Measurements from ENCODE around the gene WFDC10A. TPM values are rescaled to one million over a fixed set of nuclear protein-coding genes. Genes with fewer than 3 reads are reported as not detected.

Gene WFDC10A
- total and polyA plus RNA-seq, 9 of the 15 experiments (the other 6 are each of a cell fraction or from before 2014, with no cell fraction given) = not detected

DNA sequence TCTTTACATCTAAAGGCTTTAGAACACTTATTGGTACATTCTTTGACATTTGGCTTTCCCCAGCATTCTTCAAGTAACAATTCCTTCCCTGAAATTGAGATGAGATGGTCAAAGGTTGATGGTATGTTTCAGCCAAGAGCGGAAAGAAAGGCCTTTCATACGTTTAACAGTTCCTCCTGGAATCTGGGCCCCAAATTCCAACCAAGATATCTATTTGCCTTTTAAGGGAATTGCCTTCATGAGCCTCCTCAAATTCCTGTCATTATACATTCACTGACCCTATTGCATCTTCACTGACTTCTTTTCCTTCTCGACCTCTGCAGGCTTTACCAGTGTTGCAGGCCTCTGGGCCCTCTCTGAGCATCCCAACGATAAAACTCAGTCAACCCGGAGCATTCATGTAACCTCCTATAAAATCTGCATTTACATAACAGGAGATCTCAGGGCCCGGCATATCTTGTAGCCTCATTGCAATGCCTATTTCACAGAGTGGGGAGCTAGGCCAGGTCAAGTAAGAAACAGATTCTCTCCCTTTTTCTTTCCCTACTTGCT lies 19.8 kb downstream of the WFDC10A start:
- FAIRE-seq (no peak), DNase-seq (ENCODE audit: extremely low read depth in 1 of 4, low spot score in 3 of 4) (no peak), ATAC-seq (no peak)
- ChIA-PET POLR2A (no interaction called here), CTCF (ENCODE audit: low intra/inter-chr PET ratio) (no interaction called here)
- H3K9ac ChIP-seq (ENCODE audit: insufficient read depth in 1 of 2, low read depth in 2 of 2, low read length in 2 of 2) = no peak overlapping the region
- no peak overlapping the region for H2AFZ ChIP-seq (ENCODE audit: low read depth, low read length)
- intact Hi-C loops (cut with micrococcal nuclease) = no loop called here
- peaks cover 2% of the 10 kb centered on the region for H3K9me1 ChIP-seq (ENCODE audit: control insufficient read depth, insufficient read depth, low read length)
- in situ Hi-C loops (cut with MboI) = no loop called here
- H3K36me3 ChIP-seq (ENCODE audit: control insufficient read depth, insufficient read depth, low read length) = no peaks in the 10 kb centered on the region
- no peak overlapping the region for H3K4me2 ChIP-seq (ENCODE audit: insufficient read depth, low read length)
- no peak overlapping the region for H3K27ac ChIP-seq (ENCODE audit: extremely low read depth, low read depth, low read length)
- 7% methylated on average over 6 of the region's 6 CpGs for WGBS (ENCODE audit: insufficient coverage, low coverage, missing lambda C conversion rate)
- no peaks in the 10 kb centered on the region for H3K9me3 ChIP-seq (replicated peaks; ENCODE audit: control insufficient read depth, insufficient read depth, low read depth, low read length)
- no peaks in the 10 kb centered on the region for H3K4me1 ChIP-seq (replicated peaks in 1 of 2; ENCODE audit: control insufficient read depth in 2 of 2, insufficient read depth in 2 of 2, low read length in 2 of 2)
- no peaks in the 10 kb centered on the region for H4K20me1 ChIP-seq (replicated peaks; ENCODE audit: control insufficient read depth, insufficient read depth, low read length)
- H3K79me2 ChIP-seq (ENCODE audit: control insufficient read depth, insufficient read depth, low read length) = no peaks in the 10 kb centered on the region
- H3K27me3 ChIP-seq (ENCODE audit: control insufficient read depth in 2 of 2, insufficient read depth in 2 of 2, low read length in 2 of 2) = peaks cover 0 to 4% of the 10 kb centered on the region in 2 experiments; a peak in 1 of 5 replicates
- no TSS peak for BruUV-seq (replicated peaks)
- no peak overlapping the region for H3K4me3 ChIP-seq
- TF ChIP-seq CBX8 (IDR thresholded peaks at IDR 0.05; ENCODE audit: borderline replicate concordance, extremely low read depth, low read depth, low read length, poor library complexity, severe bottlenecking) (no peak), SREBF2 (CRISPR knock-in tag; IDR thresholded peaks at IDR 0.05) (no peak), CEBPB (tag; IDR thresholded peaks at IDR 0.05) (no peak), PTBP1 (IDR thresholded peaks at IDR 0.05; ENCODE audit: low read depth, low read length) (no peak), BRD4 (IDR thresholded peaks at IDR 0.05) (no peak), DIDO1 (tag; IDR thresholded peaks at IDR 0.05; ENCODE audit: low read depth) (no peak), HINFP (tag; conservative IDR thresholded peaks at IDR 0.05; ENCODE audit: low read depth) (no peak), CTCFL (IDR thresholded peaks at IDR 0.05; ENCODE audit: borderline replicate concordance, insufficient read depth, low read depth, low read length, poor library complexity, severe bottlenecking) (no peak), PHB2 (IDR thresholded peaks at IDR 0.05; ENCODE audit: low read depth) (no peak), ELF1 (tag; IDR thresholded peaks at IDR 0.05) (no peak), TGIF2 (CRISPR knock-in tag; IDR thresholded peaks at IDR 0.05) (no peak), TRIM28 (IDR thresholded peaks at IDR 0.05) (no peak)
- TF ChIP-seq, protein P1, sequence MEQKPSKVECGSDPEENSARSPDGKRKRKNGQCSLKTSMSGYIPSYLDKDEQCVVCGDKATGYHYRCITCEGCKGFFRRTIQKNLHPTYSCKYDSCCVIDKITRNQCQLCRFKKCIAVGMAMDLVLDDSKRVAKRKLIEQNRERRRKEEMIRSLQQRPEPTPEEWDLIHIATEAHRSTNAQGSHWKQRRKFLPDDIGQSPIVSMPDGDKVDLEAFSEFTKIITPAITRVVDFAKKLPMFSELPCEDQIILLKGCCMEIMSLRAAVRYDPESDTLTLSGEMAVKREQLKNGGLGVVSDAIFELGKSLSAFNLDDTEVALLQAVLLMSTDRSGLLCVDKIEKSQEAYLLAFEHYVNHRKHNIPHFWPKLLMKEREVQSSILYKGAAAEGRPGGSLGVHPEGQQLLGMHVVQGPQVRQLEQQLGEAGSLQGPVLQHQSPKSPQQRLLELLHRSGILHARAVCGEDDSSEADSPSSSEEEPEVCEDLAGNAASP (IDR thresholded peaks at IDR 0.05) = no peak
- TF ChIP-seq, protein P2, sequence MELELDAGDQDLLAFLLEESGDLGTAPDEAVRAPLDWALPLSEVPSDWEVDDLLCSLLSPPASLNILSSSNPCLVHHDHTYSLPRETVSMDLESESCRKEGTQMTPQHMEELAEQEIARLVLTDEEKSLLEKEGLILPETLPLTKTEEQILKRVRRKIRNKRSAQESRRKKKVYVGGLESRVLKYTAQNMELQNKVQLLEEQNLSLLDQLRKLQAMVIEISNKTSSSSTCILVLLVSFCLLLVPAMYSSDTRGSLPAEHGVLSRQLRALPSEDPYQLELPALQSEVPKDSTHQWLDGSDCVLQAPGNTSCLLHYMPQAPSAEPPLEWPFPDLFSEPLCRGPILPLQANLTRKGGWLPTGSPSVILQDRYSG (tag; conservative IDR thresholded peaks at IDR 0.05; ENCODE audit: low read depth) = no peak

Data from K562 (cell line).